Femur (tissue), 1 donor: ENCODE data around the gene IDH3B.
A peak's percentile ranks its signal among the peaks of the same experiment; 100 is the strongest.
"Not testable (repeated sequence)": the region's sequence is repeated elsewhere in the genome, so short reads cannot be mapped to it uniquely, and the experiment has no call there.

Experiments
- DNase-seq: peaks from one replicate; pipeline ENCODE4 v3.0.0-alpha.2; 2017

The IDH3B gene

DNA sequence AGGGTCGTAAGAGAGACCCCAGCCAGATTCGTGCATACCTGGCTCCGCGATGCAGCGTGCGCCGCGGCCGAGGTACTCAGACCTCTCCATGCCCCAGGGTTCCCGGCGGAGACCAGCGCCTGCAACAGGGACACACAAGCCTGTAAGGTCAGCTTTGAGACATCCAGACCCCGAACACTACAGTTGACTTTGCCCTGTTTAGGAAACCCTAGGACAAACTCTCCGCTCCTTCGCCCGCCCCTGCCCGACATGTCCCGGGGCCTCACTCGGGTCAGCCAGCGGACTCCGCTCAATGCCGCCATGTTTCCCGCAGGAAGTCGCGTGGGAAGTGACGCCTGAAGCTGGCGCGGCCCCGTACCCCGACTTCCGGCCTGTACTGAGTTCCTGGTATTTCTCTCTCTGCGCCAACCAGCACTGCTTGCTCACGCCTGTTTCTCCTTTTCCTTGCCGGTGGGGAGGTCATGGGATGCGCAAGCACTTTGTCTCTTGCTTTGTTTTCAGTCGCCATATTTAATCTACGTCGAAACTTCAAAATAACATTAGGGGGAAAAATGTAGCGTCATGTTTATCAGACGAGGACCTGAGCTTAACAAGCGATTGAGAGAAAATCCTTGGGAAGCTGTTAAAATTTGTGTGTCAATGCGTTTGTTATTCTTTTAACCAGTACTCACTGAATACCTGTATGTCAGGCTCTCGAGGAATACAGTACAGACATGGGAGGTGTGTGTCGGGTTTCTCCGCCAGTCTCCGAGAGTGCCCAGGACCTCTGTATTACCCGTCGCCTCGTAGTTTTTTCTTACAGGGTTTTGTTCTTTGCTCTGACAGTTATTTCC lies at the start of gene IDH3B:
Gene IDH3B, minus strand, starts transcription at position 330 of the 833 bp plus-strand sequence. Its CDS starts 28 bp downstream, at position 302.
- DNase-seq: peak; percentile 97

DNA sequence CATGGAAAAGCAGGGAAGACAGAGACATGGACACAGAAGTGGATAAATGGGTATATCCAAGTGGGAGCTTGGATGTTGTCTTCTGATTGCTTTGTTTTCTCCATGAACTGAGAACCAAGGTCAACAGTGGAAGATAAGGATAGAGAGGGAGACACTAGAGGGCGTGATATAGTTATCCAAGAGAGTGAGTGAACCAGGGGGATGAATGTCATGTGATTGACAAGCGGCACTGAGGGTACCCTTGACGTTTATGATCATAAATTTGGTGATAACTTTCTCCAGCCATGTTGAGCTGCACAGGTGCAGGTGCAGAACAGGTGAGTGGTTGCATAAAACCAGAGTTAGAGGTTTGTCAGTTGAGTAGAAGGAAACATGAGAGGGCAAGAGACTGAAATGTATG lies 49.3 kb upstream of the IDH3B start:
- no peak for DNase-seq

DNA sequence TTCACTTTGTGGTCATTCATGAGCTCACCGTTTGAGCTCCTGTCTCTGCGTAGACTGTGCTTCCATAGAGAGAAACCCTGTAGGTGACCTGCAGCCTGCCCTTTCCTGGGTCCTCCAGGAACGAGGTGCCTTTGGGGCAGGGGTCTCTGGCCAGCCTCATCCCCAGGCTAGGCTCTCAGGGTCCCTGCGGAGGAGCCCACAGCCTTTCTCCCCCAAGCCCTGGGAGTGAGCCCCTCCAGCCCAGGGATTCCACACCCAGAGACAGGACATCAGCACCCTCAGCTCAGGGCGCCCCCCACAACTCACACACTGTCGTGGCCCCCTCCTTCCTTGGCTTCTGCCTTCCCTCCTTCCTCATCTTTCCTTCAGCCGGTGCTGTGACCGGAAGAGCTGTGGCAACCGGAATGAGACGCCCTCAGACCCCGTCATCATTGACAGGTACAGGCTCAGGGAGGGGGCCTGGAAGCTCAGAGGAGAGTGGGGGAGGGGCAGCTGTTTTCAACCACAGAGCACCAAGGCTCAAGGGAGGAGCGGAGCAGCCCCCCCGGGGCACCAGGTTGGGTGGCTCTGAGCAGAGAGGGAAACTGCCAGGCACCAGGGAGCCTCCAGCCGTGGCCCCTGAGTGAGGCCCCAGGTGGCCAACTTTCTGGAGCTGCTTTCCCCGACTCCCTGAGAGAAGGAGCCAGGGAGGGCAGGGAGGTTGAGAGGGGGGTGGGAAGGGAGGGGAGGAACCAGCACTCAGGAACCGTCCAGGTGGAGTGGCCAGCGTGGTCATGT lies 45.4 kb upstream of the IDH3B start:
- no peak for DNase-seq

GRCh38 chr20:2708665-2709064 lies 44.6 kb upstream of the IDH3B start:
- DNase-seq: no peak

DNA sequence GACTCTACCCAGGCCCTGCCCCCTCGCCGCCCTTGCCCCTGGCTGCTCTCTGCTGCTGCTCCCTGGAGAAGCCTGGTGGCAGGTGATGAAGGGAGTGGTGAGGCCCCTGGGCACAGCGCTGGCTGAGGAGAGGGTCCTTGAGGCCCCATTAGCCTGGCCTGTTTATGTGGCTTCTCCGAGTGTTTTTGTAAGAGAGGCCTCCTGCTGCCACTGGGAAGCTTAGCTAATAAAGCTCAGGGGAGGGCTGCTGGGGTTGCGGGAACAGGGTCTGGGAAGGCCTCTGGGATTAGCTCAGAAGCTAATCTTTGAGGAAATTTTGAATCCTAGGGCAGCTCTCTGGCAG lies 44.0 kb upstream of the IDH3B start:
- no peak for DNase-seq

- DNase-seq: no peak
Measured at GRCh38 chr20:2707353-2708072, 43.5 kb upstream of the IDH3B start.

DNA sequence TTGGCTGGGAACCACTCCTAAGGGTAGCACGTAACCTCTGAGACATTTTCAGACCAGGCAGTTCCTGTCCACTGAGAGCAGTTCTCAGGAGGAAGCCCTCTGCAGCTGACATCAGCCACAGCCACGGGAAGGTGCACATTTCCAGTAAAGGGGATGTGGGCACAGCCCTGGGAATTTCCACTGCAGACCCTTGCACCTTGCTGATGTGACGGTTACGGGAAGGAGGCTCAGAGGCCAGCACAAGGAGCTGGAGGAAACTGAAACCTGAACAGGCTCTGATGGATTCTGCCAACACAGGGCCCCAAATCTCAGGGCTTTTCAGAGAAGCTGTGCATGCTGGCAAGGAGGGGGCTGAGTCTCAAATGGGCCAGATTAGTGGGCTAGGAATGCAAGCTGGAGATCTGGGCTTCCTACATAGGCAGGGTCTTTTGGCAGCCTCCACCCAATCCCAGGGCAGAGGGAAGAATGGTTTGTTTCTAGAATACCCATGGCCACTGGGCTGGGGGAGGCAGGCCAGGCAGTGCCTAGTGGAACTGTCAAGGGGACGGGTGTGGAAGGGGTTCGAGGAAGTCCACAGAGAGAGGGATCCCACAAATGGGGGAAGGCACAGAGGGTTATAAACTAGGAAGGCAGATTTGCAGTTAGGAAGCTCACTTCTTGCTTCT lies 42.8 kb upstream of the IDH3B start:
- no peak for DNase-seq

DNA sequence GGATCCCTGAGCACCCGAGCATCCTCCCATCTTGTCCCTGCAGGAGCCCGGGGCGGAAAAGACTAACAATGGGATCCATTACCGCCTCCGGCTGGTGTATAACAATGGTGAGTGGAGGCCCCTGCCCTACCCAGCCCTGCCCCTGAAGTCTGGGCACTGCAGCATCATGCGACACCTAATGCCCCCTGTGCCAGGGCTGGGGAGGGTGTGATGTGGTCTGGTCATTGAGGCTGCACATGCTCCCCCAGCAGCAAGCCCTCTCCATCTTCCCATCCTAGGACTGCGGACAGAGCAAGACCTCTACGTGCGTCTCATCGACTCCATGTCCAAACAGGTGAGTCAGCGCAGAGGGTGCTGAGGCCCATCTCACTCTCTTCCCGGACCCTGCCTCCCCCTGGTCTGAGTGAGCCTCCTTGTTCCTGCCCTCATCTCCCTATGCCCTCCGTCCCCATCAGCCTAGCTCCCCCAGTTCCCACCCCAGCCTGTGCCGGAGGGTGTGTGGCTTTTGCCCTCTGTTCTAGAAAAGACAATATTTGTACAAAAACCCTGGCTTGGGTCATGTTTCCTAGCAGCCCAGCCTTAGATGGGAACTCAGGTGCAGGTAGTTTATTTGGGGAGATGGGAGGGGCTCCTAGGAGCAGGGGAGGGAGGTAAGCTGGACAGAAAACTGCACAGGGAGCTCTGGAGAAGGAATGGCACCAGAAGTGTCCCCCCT lies 42.1 kb upstream of the IDH3B start:
- DNase-seq: no peak

DNA sequence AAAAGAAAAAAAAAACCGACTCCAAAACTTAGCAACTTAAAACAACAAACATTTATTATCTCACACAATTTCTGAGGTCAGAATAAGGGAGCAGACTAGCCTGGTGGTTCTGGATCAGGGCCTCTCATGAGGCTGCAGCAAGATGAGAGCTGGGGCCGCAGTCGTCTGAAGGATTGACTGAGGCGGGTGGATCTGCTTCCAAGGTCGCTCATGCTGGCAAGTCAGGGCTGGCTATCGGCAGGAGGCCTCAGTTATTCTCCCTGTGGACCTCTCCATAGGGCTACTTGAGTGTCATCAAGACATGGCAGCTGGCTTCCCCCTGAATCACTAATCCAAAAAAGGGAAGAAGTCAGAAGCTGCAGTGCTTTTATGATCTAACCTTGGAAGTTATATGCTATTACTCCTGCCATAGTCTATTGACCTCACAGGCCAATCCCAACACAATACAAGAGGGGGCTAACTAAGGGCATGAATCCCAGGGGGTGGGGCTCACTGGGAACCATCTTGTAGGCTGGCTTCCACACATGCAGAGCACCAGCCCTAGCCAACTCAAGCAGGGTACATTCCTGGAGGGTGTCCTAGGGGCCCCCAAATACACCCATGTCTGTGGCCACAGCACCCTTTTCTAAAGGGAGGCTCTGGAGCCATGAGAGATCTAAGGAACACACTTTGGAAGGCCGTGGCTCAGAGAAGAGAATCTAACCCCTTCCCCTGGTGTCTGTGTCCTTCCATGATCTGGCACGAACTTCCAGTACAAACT lies 39.9 kb upstream of the IDH3B start:
- no peak for DNase-seq

DNA sequence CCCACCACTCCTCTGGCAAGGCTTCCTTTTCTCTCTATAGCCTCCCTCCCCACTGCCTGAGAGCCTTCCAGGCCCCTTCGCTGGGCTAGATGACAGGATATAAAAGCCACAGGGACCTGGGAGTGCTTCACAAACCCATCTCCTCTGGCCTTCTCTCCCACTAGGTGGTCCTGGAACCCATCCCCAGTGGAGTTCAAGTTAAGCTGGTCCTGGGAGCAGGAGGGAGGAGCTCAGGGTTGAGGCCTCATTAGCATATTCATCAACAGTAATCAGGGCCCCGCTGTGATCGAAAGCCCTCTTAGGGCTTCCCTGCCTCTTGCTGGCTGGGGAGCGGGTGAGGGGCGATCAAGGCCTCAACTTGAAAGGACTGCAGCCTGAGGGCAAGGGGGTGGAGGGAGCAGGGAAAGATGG lies 37.7 kb upstream of the IDH3B start:
- no peak for DNase-seq

GRCh38 chr20:2700913-2701620 lies 37.1 kb upstream of the IDH3B start:
- no peak for DNase-seq

DNA sequence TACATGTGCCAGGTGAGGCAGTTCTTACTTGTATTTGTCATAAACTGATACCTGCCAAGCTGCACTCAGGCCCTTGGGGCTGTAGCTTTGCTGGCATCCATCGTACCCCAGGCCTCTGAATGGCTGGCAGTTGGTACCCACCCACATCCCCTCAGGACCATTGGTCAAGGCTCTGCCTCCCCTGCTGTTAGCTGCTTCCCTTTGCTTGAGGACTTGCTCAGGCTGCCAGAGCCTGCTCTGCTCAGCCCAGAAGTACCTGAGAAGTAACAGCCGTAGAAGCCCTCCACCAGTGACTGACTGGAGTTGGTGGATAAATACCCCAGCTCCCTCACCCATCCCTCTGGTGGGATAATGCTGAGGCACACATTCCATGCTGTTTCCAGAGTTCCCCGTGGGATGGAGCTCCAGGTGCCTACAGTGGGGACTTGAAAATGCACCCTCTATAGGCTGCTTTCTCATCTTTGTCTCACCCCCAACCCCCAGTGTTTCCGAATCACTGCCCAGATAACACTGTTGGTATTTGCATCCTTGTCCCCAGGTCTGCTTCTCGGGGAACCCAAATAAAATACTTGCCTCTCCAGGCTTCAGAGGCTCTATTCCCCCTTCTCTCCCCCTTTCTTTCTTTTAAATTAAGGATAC lies 35.9 kb upstream of the IDH3B start:
- no peak for DNase-seq

DNA sequence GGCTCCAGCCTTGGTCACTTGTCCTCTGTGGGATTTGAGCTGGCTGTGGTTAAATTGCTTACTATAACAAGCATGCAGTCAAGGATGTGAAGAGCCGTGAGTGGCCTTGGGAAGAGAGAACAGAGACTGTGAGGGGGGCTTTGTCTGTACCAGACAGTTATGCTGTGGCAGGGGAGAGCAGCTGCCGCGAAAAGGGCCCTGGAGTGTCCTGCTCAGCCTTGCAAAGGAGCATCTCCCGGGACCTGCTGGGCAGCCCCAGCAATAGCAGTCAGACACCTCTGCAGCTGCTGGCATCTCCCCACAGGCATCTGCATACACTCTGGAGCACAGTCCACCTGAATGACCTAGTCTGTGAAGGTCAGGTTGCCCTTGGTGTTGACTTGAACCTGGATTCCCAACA lies 34.9 kb upstream of the IDH3B start:
- DNase-seq: no peak

- no peak for DNase-seq
Measured at GRCh38 chr20:2698186-2698817, 34.3 kb upstream of the IDH3B start.

- no peak for DNase-seq
Measured at GRCh38 chr20:2697768-2698167, 33.8 kb upstream of the IDH3B start.

DNA sequence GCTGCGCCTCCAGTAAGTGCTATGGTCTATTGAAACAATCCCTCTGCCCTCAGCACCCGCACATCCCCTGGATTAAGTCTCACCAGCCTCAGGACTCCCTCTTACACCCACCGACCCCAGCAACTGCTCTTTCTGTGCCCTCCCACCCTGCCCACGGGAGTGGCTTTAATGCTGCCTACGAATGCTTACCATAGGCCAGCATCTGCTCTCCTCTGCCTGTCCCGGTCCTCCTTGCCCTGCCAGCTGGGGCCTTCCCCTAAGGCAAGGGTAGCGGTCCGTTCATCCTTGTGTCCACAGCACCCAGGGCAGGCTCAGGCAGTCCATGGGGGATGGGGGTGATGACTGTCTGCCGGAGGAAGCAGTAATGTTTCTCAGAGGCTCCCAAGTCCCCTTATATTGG lies 32.6 kb upstream of the IDH3B start:
- DNase-seq: no peak

DNA sequence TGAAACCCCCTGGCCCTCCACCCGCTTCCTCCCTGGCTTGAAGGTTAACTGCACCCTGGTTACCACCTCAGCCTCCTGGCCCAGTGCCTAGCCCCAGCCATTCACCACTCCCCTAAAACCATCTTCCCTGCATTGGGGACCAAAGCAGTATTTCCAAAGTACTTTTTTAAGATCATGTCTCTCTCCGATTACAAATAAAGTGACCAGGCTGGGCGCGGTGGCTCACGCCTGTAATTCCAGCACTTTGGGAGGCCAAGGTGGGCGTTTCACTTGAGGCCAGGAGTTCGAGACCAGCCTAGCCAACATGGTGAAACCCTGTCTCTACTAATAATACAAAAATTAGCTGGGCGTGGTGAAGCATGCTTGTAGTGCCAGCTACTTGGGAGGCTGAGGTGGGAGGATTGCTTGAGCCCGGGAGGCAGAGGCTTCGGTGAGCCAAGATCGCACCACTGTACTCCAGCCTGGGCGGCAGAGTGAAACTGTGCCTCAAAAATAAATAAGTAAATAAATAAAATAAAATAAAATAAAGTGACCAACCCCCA lies 32.0 kb upstream of the IDH3B start:
- not testable (repeated sequence) for DNase-seq

- no peak for DNase-seq
Measured at GRCh38 chr20:2695206-2695983, 31.4 kb upstream of the IDH3B start.

GRCh38 chr20:2694519-2694918 lies 30.5 kb upstream of the IDH3B start:
- DNase-seq: no peak
